ENCODE results near the gene TAF1B.

The TAF1B gene

GRCh38 chr2:9944330-9944758 is 101.1 kb downstream of the TAF1B start:
- no peak for DNase-seq

GRCh38 chr2:9945596-9945995 is 102.3 kb downstream of the TAF1B start:
- no peak for DNase-seq

GRCh38 chr2:9946076-9946475 is 102.8 kb downstream of the TAF1B start:
- DNase-seq, result no peak

- DNase-seq, result no peak
Measured at GRCh38 chr2:9946818-9947217, 103.5 kb downstream of the TAF1B start.

- no peak for DNase-seq
Measured at GRCh38 chr2:9948721-9949120, 105.4 kb downstream of the TAF1B start.

GRCh38 chr2:9949239-9949991 is 106.1 kb downstream of the TAF1B start:
- no peak for DNase-seq

GRCh38 chr2:9949992-9950520 is 106.8 kb downstream of the TAF1B start:
- no peak for DNase-seq

- peak; percentile 70 for DNase-seq
Measured at GRCh38 chr2:9950521-9951271, 107.4 kb downstream of the TAF1B start.

- no peak for DNase-seq
Measured at GRCh38 chr2:9951272-9951521, 107.9 kb downstream of the TAF1B start.

- DNase-seq, result peak; percentile 98
Measured at GRCh38 chr2:9951522-9952285, 108.4 kb downstream of the TAF1B start, which contains the start of gene GRHL1. TSS of gene GRHL1 (plus strand) at chr2:9951693. CDS start at chr2:9951834, 141 bp downstream.

GRCh38 chr2:9952286-9952737 is 109.0 kb downstream of the TAF1B start:
- DNase-seq, result peak; percentile 31

- no peak for DNase-seq
Measured at GRCh38 chr2:9952856-9953503, 109.7 kb downstream of the TAF1B start.

GRCh38 chr2:9954136-9954535 is 110.9 kb downstream of the TAF1B start:
- DNase-seq, result no peak

GRCh38 chr2:9958057-9958456 is 114.8 kb downstream of the TAF1B start:
- DNase-seq, result no peak

- no peak for DNase-seq
Measured at GRCh38 chr2:9959262-9959661, 116.0 kb downstream of the TAF1B start.

- DNase-seq, result no peak
Measured at GRCh38 chr2:9961013-9961412, 117.7 kb downstream of the TAF1B start.

GRCh38 chr2:9964334-9964980 is 121.2 kb downstream of the TAF1B start:
- no peak for DNase-seq

GRCh38 chr2:9965119-9965822 is 122.0 kb downstream of the TAF1B start:
- DNase-seq, result no peak

- no peak for DNase-seq
Measured at GRCh38 chr2:9966491-9967022, 123.3 kb downstream of the TAF1B start.

GRCh38 chr2:9967053-9967775 is 123.9 kb downstream of the TAF1B start:
- no peak for DNase-seq

Measured in NCI-H345 (cell line).